Measurements from ENCODE around the gene CTSA. TPM values are rescaled to one million over a fixed set of nuclear protein-coding genes. Genes with fewer than 3 reads are reported as not detected.
A peak's percentile ranks its signal among the peaks of the same experiment; 100 is the strongest.
"Not testable (repeated sequence)": the region's sequence is repeated elsewhere in the genome, so short reads cannot be mapped to it uniquely, and the experiment has no call there.

The CTSA gene
- total RNA-seq, 1 experiment from 2014 or later = 187 TPM

DNA sequence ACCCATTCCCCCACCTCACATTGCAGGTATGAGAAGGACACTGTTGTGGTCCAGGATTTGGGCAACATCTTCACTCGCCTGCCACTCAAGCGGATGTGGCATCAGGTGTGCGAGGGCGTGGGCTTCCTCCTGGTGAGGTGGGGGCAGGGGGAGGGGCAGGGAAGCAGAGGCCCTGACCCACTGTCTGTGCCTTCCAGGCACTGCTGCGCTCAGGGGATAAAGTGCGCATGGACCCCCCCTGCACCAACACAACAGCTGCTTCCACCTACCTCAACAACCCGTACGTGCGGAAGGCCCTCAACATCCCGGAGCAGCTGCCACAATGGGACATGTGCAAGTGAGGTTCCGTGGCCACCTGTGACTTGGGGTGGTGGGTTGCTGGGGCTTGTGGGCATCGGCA lies 3.7 kb downstream of the CTSA start:
- DNase-seq (ENCODE audit: low read depth) = no peak

DNA sequence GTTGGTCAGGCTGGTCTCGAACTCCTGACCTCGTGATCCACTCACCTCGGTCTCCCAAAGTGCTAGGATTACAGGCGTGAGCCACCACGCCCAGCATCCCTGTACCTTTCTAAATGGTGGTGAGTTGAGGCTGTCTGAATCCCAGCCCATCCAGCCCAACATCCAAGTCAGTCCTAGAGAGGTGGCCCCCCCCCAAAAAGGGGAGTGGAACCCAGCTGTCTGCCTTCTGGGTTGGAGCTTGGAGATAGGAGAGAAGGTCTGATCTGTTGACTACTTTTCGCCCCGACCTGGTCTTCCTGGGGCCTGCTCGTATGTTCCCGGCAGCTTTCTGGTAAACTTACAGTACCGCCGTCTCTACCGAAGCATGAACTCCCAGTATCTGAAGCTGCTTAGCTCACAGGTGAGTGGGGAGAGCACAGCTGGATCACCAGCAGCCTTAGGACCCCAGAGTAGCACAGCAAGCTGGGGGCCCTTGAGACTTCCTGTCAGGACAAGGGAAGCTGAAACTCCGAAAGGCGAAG lies 5.6 kb downstream of the CTSA start:
- no peak for DNase-seq (ENCODE audit: low read depth)

DNA sequence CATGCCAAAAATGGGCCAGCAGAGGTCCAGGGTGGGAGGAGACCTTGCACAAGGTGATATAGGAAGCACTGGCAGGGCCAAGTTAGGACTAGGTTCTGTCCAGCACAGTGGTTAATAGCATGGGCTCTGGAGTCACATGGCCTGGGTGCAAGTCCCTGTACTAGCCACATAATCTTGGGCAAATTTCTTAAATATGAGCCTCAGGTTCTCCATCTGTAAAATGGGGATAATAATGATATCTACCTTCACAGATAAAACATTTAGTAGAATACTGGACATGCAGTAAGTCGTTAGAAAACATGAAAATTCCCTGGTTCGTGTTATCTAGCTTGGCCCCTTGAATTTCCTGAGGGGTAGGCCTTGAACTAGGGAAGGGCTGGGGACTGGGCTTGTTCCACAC lies 6.2 kb downstream of the CTSA start:
- no peak for DNase-seq (ENCODE audit: low read depth)

DNA sequence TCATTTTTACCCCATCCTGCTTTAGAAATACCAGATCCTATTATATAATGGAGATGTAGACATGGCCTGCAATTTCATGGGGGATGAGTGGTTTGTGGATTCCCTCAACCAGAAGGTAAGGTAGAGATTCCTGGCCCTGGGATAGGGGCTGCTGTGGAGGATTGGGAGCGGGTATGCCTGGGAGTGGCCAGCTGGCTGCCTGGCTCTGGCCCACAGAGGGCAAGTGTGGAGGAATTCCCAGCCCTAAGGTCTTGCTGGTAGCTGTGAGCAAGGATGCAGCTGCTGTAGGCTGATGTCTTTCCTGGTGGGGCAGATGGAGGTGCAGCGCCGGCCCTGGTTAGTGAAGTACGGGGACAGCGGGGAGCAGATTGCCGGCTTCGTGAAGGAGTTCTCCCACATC lies 6.6 kb downstream of the CTSA start:
- no peak for DNase-seq (ENCODE audit: low read depth)

DNA sequence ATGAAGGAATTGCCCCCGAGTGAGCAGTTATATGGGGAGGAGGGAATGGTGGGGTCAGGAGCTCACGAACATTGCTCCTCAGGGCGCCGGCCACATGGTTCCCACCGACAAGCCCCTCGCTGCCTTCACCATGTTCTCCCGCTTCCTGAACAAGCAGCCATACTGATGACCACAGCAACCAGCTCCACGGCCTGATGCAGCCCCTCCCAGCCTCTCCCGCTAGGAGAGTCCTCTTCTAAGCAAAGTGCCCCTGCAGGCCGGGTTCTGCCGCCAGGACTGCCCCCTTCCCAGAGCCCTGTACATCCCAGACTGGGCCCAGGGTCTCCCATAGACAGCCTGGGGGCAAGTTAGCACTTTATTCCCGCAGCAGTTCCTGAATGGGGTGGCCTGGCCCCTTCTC lies 7.2 kb downstream of the CTSA start:
- DNase-seq (ENCODE audit: low read depth) = no peak

DNA sequence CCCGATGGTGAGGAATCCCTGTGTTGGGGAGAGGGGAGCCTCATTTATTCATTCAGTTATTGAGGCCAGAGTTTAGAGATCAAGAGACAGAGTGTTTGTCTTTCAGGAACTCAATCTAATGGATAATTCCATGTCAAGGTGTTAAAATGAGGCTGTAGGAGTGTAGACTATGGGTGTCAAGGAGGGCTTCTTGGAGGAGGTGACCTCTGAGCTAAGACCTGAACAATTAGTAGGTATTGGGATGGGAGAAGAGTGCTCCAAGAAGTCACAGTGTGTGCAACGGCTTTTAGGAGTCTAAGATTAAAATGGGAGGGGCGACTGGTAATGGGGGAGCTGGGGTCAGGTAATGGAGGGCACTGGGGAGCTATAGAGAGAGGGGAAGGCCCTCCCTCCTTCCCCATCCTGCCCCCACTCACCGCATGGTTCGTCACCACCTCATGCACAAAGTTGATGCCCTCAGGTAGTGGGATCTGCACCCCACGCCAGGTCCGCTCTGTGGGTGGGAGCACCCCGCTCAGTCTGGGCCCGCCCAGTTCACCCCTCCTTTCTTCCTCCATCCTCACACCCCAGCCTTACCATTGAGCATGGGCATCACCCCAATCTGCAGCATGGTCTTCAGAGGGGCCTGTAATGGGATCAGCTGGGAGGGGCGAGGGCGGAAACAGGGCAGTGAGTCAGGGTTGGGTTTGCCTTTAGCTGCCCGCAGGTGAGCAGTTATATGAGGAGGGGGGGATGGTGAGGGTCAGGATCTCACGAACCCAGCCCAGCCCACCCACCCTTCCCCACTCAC lies 8.1 kb downstream of the CTSA start:
- no peak for DNase-seq (ENCODE audit: low read depth)

DNA sequence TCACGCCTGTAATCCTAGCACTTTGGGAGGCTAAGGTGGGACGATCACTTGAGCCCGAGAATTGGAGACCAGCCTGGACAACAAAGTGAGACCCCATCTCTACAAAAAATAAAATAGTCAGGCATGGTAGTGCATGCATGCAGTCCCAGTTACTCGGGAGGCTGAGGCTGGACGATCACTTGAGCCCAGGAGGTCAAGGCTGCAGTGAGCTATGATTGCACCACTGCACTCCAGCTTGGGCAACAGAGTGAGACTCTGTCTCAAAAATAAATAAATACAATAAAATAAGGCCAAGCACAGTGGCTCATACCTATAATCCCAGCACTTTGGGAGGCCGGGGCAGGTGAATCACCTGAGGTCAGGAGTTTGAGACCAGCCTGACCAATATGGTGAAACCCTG lies 10.2 kb downstream of the CTSA start:
- DNase-seq (ENCODE audit: low read depth) = not testable (repeated sequence)

DNA sequence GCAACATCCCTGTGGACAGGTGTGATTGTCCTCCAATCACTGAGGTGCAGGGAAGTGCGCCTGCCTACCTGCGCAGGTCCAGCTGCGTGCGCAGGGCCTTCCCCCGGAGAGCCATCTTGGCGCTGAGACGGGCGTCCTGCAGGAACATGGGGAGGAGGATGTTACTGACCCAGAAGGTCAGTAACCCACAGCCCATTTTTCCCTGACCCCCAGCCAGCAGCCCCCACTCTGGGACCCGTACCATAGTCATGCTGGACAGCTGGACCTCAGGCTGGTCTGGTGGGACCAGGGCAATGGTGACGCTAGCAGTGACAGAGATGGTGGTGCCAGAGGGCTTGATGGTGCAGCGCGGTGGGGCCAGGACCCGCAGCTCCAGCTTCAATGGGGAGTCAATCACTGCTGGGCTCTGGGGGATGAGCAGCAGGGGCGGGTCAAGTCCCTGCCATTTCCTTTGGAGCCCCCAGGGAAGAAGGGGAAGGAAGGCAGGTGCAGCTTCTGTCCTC lies 11.1 kb downstream of the CTSA start:
- DNase-seq (ENCODE audit: low read depth) = no peak

DNA sequence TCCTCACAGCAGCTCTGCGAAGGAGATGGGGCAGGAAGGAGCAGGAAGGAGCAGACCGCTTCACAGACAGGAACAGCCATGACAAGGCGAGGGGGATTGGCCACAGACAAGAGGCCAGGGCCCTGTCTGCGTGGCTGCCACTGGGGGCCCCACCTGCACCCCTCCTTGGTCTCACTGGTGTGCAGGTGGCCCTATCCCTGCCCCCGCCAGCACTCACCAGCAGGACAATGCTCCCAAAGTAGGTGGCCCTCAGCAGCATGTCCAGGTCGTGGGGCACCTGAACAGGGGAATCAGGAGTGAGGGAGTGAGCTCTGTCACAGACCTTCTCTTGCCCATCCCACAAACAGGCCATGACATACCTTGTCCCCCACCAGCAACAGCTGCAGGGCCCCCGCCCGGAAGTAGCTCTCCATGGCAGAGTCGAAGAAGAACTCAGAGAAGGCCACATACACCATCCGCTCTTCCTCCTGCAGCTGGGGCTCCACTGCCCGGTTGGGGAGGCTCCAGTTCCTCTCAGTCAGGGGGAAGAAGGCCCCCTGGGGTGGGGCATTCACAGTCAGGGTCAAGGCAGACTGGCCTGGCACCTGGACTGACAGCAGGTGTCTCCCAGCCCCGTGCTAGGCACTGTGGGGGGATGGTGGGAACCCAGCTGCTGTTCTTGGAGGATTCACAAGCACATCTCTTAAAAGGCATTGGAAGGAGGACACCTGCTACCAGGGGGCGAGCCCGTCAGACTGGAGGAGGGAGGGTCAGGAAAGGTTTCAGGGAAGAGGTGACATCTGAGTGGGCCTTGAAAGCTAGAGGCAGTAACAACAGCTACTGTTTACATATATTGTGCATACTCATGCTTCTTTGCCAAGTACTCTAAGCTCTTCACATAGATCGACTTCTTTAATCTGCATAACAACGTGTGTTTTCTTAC lies 13.7 kb downstream of the CTSA start:
- DNase-seq (ENCODE audit: low read depth) = no peak

DNA sequence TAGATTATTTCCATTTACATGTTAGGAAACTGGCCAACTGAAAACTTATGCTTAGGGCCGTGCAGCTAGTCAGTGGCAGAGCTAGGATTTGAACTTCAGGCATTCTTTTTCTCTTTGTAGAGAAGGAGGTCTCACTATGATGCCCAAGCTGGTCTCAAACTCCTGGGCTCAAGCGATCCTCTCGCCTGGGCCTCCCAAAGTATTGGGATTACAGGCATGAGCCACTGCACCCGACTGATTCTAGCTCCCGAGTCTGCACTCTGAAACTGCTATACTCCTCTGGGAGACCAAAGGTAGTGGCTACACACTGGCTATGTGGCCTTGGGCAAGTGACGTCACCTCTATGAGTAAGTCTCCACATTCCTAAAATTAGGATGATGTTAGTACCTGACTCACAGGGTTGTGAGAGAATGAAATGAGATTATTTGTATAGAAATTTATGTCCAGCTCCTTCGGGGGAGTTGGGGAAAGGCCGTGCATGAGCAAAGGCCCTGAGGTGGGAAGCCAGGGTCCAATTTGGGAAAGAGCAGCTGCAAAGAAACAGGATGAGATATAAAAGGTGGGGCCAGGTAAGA lies 14.5 kb downstream of the CTSA start:
- peak; percentile 94 for DNase-seq (ENCODE audit: low read depth)

DNA sequence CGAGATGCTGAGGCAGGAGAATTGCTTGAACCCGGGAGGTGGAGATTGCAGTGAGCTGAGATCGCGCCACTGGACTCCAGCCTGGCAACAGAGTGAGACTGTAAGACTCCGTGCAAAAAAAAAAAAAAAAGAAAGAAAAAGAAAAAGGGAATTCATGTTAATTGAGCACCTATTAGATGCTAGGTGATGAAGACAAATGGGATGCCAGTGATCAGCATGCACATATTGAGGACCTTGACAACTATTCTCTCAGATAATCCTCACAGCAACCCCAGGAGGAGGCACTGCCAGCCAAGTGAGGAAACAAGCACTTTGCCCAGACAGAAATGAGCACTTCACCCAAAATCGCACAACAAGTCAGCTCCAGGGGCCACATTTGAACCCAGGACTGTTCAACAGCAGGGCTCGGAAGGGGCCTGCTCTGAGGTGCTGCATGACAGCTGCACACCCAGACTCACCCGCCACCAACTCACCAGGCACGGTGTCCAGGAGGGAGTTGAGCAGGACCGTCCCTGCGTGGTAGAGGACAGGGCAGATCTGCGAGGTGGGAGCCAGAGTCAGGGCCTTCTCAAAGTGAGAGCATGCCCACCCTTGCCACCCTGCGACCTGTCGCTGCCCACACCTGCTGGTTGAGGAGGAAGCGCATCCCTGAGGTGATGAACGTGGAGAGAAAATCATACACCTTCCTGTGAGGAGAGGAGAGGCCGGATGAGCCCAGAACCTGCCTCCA lies 16.2 kb downstream of the CTSA start:
- no peak for DNase-seq (ENCODE audit: low read depth)

DNA sequence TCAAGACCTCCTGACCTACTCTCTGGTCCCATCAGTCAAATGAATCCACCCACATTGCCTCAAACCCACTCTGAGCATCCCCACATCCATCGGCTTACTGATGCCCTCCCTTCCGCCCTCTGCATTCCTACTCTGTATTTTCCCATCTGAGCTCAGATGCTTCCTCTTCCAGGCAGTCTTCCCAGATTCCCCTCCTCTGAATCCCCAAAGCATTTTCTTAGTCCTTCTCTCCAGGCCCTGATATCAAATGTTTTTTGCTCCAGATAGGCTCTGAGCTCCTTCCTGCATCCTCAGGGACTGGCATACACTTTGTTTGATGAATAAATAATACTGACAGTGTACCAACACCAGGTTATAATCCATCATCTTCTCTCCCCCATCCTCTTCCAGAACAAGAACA lies 16.9 kb downstream of the CTSA start:
- no peak for DNase-seq (ENCODE audit: low read depth)

DNA sequence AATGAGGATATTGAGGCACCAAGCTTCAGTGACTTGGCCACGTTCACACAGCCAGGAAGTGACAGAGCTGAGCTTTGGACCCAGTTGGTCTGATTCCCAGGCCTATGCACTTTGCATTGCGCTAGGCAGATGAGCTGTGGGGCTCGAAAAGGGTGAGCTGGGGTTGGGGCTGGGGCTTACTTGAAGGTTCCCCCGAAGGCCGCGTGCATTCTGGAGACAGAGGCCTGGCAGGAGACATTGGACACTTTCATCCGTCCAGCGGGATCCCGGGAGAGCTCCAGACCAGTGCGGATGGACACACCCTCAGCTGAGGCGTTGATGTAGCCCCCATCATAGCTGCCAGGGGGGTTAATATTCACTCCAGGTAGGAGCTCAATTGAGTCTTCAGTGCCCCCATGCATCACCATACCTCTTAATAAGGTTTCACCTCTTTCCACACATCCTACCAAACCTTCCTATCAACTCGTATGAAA lies 18.2 kb downstream of the CTSA start:
- no peak for DNase-seq (ENCODE audit: low read depth)

DNA sequence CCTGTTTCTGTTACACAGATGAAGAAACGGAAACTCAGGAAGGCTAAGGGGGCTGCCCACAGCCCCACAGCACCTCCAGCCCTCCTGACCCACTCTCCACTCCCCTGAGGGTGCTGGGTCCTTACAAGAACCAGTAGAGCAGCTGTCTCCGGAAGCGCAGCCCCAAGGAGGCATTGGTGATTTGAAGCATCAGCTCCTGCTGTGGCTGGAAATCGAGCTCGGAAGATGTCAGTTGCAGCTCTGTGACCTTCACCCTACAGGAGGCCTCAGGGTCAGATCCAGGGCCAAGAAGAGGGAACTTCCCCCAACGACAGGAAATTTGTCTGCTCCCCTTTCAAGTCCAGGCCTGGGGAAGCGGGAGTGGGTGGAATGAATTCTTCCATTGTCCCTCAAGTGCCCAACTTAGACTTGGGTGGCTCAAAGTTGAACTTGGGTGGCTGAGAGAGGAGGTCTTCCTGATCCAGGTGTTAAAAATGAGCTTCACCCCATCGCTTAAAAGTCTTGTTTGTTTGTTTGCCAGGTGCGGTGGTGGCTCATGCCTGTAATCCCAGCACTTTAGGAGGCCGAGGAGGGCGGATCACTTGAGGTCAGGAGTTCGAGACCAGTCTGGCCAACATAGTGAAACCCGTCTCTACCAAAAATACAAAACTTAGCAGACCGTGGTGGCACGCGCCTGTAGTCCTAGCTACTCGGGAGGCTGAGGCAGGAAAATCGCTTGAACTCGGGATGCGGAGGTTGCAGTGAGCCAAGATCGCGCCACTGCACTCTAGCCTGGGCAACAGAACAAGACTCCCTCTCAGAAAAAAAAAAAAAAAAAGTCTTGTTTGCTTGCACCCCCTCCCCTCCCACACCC lies 18.9 kb downstream of the CTSA start:
- no peak for DNase-seq (ENCODE audit: low read depth)

DNA sequence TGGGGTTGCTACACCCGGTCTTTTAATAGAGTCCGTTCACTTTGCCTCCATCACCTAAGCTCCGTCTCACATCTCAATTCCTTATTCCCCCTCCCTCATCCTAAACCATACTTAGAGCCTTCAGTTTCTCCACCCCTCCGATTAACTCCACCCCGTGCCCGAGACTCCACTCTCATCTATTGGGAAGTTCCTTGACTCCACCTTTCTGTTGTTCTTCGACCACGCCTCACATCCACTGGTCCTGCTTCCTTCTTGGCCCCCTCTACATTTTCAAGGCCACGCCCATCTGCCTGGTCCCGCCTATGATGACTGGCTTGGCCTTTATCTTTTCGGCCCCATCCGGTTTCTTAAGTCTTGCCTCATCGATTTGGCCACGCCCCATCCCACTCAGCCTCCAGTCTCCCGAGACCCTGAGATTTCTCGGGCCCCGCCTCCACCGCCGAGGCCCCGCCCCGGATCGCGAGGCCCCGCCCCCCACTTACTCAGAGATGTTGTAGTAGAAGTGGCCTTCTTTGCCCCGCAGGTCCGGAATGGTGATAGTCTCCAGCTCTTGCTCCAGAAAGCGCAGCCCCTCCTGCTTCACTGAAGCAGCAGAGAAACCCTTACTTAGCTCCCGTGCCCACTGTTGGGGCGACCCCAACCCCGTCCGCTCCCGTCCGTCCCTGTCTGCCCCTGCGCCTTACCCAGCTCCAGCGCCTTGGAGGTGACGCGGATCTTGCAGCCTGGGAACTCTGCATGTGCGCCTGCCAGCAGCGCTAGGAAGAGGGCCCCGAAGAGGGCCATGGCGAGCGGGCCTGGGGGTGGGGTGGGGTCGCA lies 19.7 kb downstream of the CTSA start:
- DNase-seq (ENCODE audit: low read depth) = peak; percentile 100

DNA sequence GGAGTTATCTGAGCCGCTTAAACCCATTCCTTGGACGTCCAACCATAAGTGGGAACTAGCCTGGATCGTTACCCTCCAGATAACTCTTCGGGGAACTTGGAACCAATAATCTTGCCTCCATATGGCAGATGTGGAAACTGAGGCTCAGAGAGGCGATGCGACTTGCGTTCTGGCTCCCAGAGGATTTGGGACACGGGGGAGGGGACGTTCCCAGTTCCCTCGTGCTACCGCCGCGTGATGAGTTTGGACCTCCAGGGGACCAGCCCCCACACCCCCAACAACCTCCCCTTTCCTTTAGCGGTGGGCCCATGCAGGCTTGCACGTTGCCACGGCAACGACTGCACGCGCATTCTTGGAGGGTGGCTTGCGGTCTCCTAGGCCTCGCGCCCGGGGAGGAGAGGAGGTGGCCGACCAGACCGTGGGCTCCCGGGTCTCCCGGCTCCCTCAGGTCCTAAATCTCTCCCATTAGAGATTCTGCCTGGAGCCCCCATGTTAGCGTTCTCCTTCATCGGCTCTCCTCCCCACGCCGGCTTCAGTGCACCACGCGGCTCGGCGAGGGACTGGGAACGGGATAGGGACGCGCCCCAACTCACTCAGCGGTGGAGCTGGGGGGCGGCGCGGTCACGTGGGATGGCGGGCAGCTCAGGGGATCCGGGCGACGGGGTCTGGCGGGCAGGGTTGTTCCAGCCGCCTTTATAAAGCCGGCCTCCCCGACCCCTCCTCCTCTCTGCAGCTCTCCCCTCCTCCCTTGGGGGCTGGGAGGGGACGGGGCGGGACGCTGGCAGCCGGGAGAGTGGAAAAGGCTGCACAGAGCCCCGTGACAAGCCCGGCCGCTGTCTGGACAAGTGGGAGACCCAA lies 20.6 kb downstream of the CTSA start, which contains the start of gene PLTP:
TSS of gene PLTP (minus strand) at position 670 of the 858 bp plus-strand sequence. CDS start 703 bp downstream, outside the sequence.
- DNase-seq (ENCODE audit: low read depth) = peak; percentile 80

DNA sequence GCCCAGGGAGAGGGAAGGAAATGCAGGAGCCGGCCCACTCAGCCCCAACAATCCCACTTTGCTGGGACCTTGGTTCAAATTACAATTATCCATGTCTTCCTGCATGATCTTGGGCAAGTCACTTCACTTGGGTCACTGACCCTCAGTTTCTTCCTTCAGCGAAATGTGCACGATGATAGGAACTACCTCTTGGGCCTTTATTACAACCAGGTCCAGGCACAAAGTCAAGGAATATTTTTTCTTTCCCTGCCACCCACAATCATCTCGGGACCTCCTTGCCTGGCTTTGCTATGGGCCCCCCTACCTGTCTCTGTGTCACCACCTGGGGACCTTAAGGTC lies 21.2 kb downstream of the CTSA start:
- no peak for DNase-seq (ENCODE audit: low read depth)

DNA sequence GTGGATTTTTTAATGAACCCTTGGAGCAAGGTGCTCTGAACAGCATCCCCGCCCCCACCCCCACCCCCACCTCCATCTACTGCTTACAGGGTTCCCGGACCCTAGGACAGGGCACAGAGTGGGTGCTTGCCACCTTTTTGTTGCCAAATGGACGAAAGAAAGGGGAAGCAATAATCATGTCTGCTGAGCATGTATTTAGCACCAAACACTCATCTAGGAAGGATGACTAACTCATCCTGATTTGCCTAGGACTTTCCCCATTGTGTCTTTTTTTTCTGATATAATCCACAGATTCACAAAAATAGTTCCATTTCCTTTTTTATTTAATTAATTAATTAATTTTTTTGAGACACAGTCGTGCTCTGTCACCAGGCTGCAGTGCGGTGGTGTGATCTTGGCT lies 22.0 kb downstream of the CTSA start:
- DNase-seq (ENCODE audit: low read depth) = no peak

DNA sequence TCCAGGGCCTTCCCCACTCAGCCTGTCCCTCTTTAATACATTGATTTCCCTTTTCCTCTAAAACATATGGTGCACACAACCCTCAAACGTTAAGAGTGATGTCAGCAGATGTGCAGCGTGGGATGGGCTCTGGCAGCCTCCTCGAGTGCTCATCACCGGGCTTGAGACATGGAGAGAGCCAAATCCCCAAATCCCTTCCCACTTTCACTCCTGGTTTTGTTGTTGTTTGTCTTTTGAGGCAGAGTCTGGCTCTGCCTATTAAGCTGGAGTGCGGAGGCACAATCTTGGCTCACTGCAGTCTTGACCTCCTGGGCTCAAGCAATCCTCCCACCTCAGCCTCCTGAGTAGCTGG lies 26.6 kb downstream of the CTSA start:
- no peak for DNase-seq (ENCODE audit: low read depth)
